Hepatocyte (in vitro differentiated cells): Measurements from ENCODE around the gene ASF1B.

Source experiments
- CTCF ChIP-seq: fragments of 200-600 bp; sonication (generic); IDR thresholded peaks from 2 replicates; pipeline ENCODE4 v1.5.1; 2016; ENCODE audit warnings: antibody characterized with exemption, mild to moderate bottlenecking; ENCODE audit not compliant: poor library complexity
- EZH2 ChIP-seq: fragments of 200-600 bp; sonication (generic); IDR thresholded peaks from 2 replicates; pipeline ENCODE4 v1.6.1; 2016; ENCODE audit warnings: antibody characterized with exemption, mild to moderate bottlenecking, borderline replicate concordance

GRCh38 chr19:14114439-14114838 lies 21.9 kb downstream of the ASF1B start:
- TF ChIP-seq CTCF: no peak
- TF ChIP-seq EZH2: no peak
